GM12878 (cell line): ENCODE measurements around the gene TBRG4. TPM values are rescaled to one million over a fixed set of nuclear protein-coding genes. Genes with fewer than 3 reads are reported as not detected.

ENCODE experiments used
- ATAC-seq: fragments of 200-7000 bp; cut with Tn5 transposase; 3 replicates; pipeline ENCODE4 v1.9.1; 2020; ENCODE audit warnings: mild to moderate bottlenecking, moderate library complexity
- Bru-seq: library from RNA; stranded (reverse); fragments of 400-500 nt; gene quantifications from one replicate; lab custom pipeline; 2021; lab: Mats Ljungman, UMichigan
- BruChase-seq, 2 experiments: library from RNA; stranded (reverse); fragments of 400-500 nt; gene quantifications; one replicate each; lab custom pipeline; 2021; lab: Mats Ljungman, UMichigan
- BruUV-seq: library from RNA; stranded (reverse); fragments of 400-500 nt; replicated peaks from 2 replicates; lab custom pipeline; 2021; lab: Mats Ljungman, UMichigan
- CTCF ChIA-PET: fragments of 300-600 bp; sonication (Branson Sonifier 250); formaldehyde crosslinking; extraction: SDS; loops from one replicate; lab custom pipeline; 2021; ENCODE audit warnings: inconsistent platforms; lab: Yijun Ruan, JAX
- POLR2A ChIA-PET: fragments of 350-600 bp; formaldehyde crosslinking; extraction: SDS; loops from one replicate; lab custom pipeline; 2021; ENCODE audit warnings: inconsistent platforms; lab: Charles Lee
- RAD21 ChIA-PET: fragments of 300-600 bp; sonication (Branson Sonifier 250); formaldehyde crosslinking; loops from one replicate; lab custom pipeline; 2023; ENCODE audit warnings: antibody characterized with exemption; ENCODE audit not compliant: unreplicated experiment; lab: Charles Lee
- SMC1A ChIA-PET: fragments of 300-600 bp; sonication (Branson Sonifier 250); formaldehyde crosslinking; loops from one replicate; lab custom pipeline; 2023; ENCODE audit not compliant: unreplicated experiment, uncharacterized antibody; lab: Charles Lee
- DNase-seq: peaks from one replicate; pipeline ENCODE4 v3.0.0-alpha.2; 2011; ENCODE audit warnings: low read depth, low spot score
- FAIRE-seq: peaks from 3 replicates; lab custom pipeline; 2011; peaks lifted over from hg19 to GRCh38; lab: Jason Lieb, UNC
- H2AFZ ChIP-seq: 2 replicates; pipeline ENCODE4 v1.6.0; 2011; ENCODE audit warnings: low read depth, low read length, control low read depth; ENCODE audit not compliant: control insufficient read depth
- H3K27ac ChIP-seq: 2 replicates; pipeline ENCODE4 v1.5.1; 2011; ENCODE audit warnings: control low read depth; ENCODE audit not compliant: control insufficient read depth, insufficient read depth
- H3K27me3 ChIP-seq, 2 experiments: replicated peaks in 1 of 2; 2 replicates each; pipeline versions ENCODE4 v1.6.0 to v1.6.1; 2011; ENCODE audit warnings: low read length in 1 of 2; ENCODE audit not compliant: control insufficient read depth in 2 of 2, insufficient read depth in 2 of 2
- H3K36me3 ChIP-seq, 2 experiments: 2 replicates each; pipeline ENCODE4 v1.5.1; 2011; ENCODE audit warnings: low read length in 1 of 2; ENCODE audit not compliant: control insufficient read depth in 2 of 2, insufficient read depth in 2 of 2
- H3K4me1 ChIP-seq: 2 replicates; pipeline ENCODE4 v1.6.1; 2011; ENCODE audit warnings: mild to moderate bottlenecking, low read length, moderate library complexity, mixed read lengths; ENCODE audit not compliant: control insufficient read depth, insufficient read depth
- H3K4me2 ChIP-seq: 2 replicates; pipeline ENCODE4 v1.6.0; 2011; ENCODE audit warnings: control low read depth; ENCODE audit not compliant: control insufficient read depth, insufficient read depth
- H3K4me3 ChIP-seq: fragments of 200-600 bp; sonication (generic); 2 replicates; pipeline ENCODE4 v1.5.1; 2016
- H3K79me2 ChIP-seq: 2 replicates; pipeline ENCODE4 v1.6.0; 2011; ENCODE audit warnings: low read length; ENCODE audit not compliant: control insufficient read depth, insufficient read depth
- H3K9ac ChIP-seq: 2 replicates; pipeline ENCODE4 v1.8.0; 2011; ENCODE audit warnings: low read length, control low read depth, mixed read lengths; ENCODE audit not compliant: control insufficient read depth, insufficient read depth
- H3K9me3 ChIP-seq: replicated peaks from 3 replicates; pipeline ENCODE4 v1.5.1; 2011; ENCODE audit warnings: mild to moderate bottlenecking, low read length; ENCODE audit not compliant: control insufficient read depth, insufficient read depth
- H4K20me1 ChIP-seq: 2 replicates; pipeline ENCODE4 v1.6.0; 2011; ENCODE audit not compliant: control insufficient read depth, insufficient read depth
- CEBPZ ChIP-seq: fragments of 150-350 bp; IDR thresholded peaks from 2 replicates; pipeline ENCODE4 v1.6.1; 2016; ENCODE audit warnings: low read depth, low read length
- HSF1 ChIP-seq: fragments of 150-350 bp; IDR thresholded peaks from 2 replicates; pipeline ENCODE4 v1.6.1; 2014; ENCODE audit warnings: mild to moderate bottlenecking, low read depth, low read length
- LARP7 ChIP-seq: fragments of 450-650 bp; IDR thresholded peaks from 2 replicates; pipeline ENCODE4 v1.6.1; 2017; ENCODE audit warnings: mild to moderate bottlenecking
- ZBTB40 ChIP-seq: fragments of 450-650 bp; IDR thresholded peaks from 2 replicates; pipeline ENCODE4 v1.6.1; 2016; ENCODE audit warnings: mild to moderate bottlenecking, moderate library complexity, borderline replicate concordance
- WGBS: methylation state at CpG from one replicate; pipeline ENCODE4 v1.1.6; 2016; ENCODE audit warnings: low lambda C conversion rate; ENCODE audit not compliant: insufficient replicate concordance, insufficient coverage; ENCODE audit errors: missing lambda C conversion rate; 5-methylcytosine and 5-hydroxymethylcytosine counted together
- in situ Hi-C: fragments of 300-500 bp; cut with MboI; formaldehyde crosslinking; loops from 9 replicates; pipeline ENCODE4 v1.14.3; 2018; ENCODE audit warnings: mixed read lengths
- intact Hi-C: fragments of 100-400 bp; cut with micrococcal nuclease; formaldehyde crosslinking; loops from one replicate; pipeline ENCODE4 v1.14.2; 2022; ENCODE audit not compliant: unreplicated experiment
- long read RNA-seq, 2 experiments: library from polyadenylated mRNA; unstranded; transcript quantifications; one replicate each; pipeline ENCODE4 v2.0.0, GENCODE V29; 2019 to 2020
- polyA minus RNA-seq, 3 experiments: library from RNA; depleted of rRNA, polyadenylated mRNA; stranded (reverse); fragments of >200 nt; gene quantifications; 2 replicates each; pipeline ENCODE4 v1.2.3, GENCODE V29; 2011
- polyA plus RNA-seq, 11 experiments: library from polyadenylated mRNA; depleted of rRNA in 4 of 11; unstranded in 6 of 11; stranded (reverse) in 5 of 11; fragments of >200 nt; fragmentation: Nextera tagmentation in 4 of 11; fragmentation: Illumina TruSeq in 1 of 11; extraction: Ambion mirVana in 4 of 11; extraction: Trizol in 1 of 11; gene quantifications; 1 replicate in 1 of 11; 2 replicates in 10 of 11; pipeline versions ENCODE4 v1.2.1 to v1.2.3, GENCODE V29; 2011 to 2016; ENCODE audit warnings: inconsistent platforms in 2 of 11, missing spikeins in 2 of 11, low read depth in 1 of 11
- total RNA-seq, 4 experiments: library from RNA; depleted of rRNA in 3 of 4; stranded (reverse); fragments of >200 nt in 3 of 4; fragmentation: Illumina TruSeq in 1 of 4; extraction: Trizol in 1 of 4; gene quantifications; 2 replicates each; pipeline versions ENCODE4 v1.2.1 to v1.2.3, GENCODE V29; 2013 to 2021

Gene TBRG4
- total RNA-seq (2013; cell fraction: nucleolus; rRNA removed) = 249 and 291 TPM in 2 replicates
- 124 and 128 TPM in 2 replicates for total RNA-seq (2014; rRNA removed)
- 54.5 and 59.6 TPM in 2 replicates for total RNA-seq (2014; rRNA removed; fragmentation: Illumina TruSeq; extraction: Trizol)
- 109 and 117 TPM in 2 replicates for total RNA-seq (2021)
- 60.7 TPM for polyA plus RNA-seq (2011; ENCODE audit: low read depth)
- polyA plus RNA-seq (2011; rRNA removed) = 79.4 and 126 TPM in 2 replicates
- 124 and 201 TPM in 2 replicates for polyA plus RNA-seq (2011; cell fraction: cytosol; rRNA removed)
- polyA plus RNA-seq (2011; cell fraction: nucleus; rRNA removed) = 523 and 538 TPM in 2 replicates
- 68.8 and 75.2 TPM in 2 replicates for polyA plus RNA-seq (2012)
- polyA plus RNA-seq (2014; fragmentation: Illumina TruSeq; extraction: Trizol) = 58.8 and 119 TPM in 2 replicates
- polyA plus RNA-seq (2014; fragmentation: Nextera tagmentation; extraction: Ambion mirVana) = 10 to 100 TPM in 1 of 2 experiments, 1 to 10 TPM in 1; 8.4 to 13.3 TPM
- 104 and 111 TPM in 2 replicates for polyA plus RNA-seq (2014; rRNA removed)
- 100 to 1,000 TPM; 124 to 130 TPM for polyA plus RNA-seq (2016; fragmentation: Nextera tagmentation; extraction: Ambion mirVana)
- 145 and 219 TPM in 2 replicates for polyA minus RNA-seq (2011; rRNA and poly(A)+ RNA removed)
- polyA minus RNA-seq (2011; cell fraction: cytosol; rRNA and poly(A)+ RNA removed) = 56.4 and 73.5 TPM in 2 replicates
- 184 and 261 TPM in 2 replicates for polyA minus RNA-seq (2011; cell fraction: nucleus; rRNA and poly(A)+ RNA removed)
- percentile 90 among the genes with signal in this experiment for Bru-seq, nascent RNA
- BruChase-seq, experiment 1, labeled RNA remaining after a 6-hour chase = percentile 85 among the genes with signal in this experiment
- BruChase-seq, experiment 2, labeled RNA remaining after a 2-hour chase = percentile 81 among the genes with signal in this experiment
- long read RNA-seq, experiment 1, transcript TBRG4-201 (11 exons, 2,243 nt) = major isoform, 67 of 121 reads
- long read RNA-seq, experiment 1, partial matches to known transcripts = 7 of 121 reads
- long read RNA-seq, experiment 1, other reads (novel, unspliced or antisense) = 42 of 121 reads
- long read RNA-seq, experiment 2, transcript TBRG4-201 (11 exons, 2,243 nt) = major isoform, 90 of 151 reads
- long read RNA-seq, experiment 2, partial matches to known transcripts = 10 of 151 reads
- long read RNA-seq, experiment 2, other reads (novel, unspliced or antisense) = 42 of 151 reads

- SMC1A ChIA-PET = interaction anchor here (0.6 to 7.1 kb wide), 11 partner anchors 12 to 421 kb away, joined by 3 to 61 read pairs (median 5); partner anchors contain the start of gene CCM2
- H2AFZ ChIP-seq = peak within 1 kb of the TSS; percentile 91
- WGBS = 1% methylated on average over 64 of the region's 64 CpGs
- peaks cover 3% of the 10 kb centered on the region for H4K20me1 ChIP-seq
- H3K36me3 ChIP-seq = peaks cover 12 to 16% of the 10 kb centered on the region in 2 experiments
- TSS peak; percentile 99 for BruUV-seq
- peak within 1 kb of the TSS; percentile 80 for H3K4me2 ChIP-seq
- in situ Hi-C loops (no loop called here), intact Hi-C loops (loop anchor here (1.0 to 5.0 kb wide), 4 partner anchors 84 to 264 kb away; partner anchors contain the start of genes CCM2, H2AZ2 and MYO1G)
- H3K4me1 ChIP-seq = peaks cover 7% of the 10 kb centered on the region
- ATAC-seq = peak; percentile 94
- peak within 1 kb of the TSS; percentile 80 for H3K9ac ChIP-seq
- peak within 1 kb of the TSS; percentile 90 for H3K4me3 ChIP-seq
- H3K27ac ChIP-seq = peak within 1 kb of the TSS; percentile 83
- H3K79me2 ChIP-seq = peaks cover 47% of the 10 kb centered on the region
- CTCF ChIA-PET = interaction anchor here (0.9 to 5.9 kb wide), 8 partner anchors 24 to 230 kb away, joined by 3 to 39 read pairs (median 6); partner anchors contain the start of genes CCM2 and MYO1G
- DNase-seq = peak; percentile 85
- POLR2A ChIA-PET = interaction anchor here (0.7 to 1.3 kb wide), 7 partner anchors 111 to 227 kb away, joined by 3 to 9 read pairs (median 4); partner anchors contain the start of gene PURB
- RAD21 ChIA-PET = interaction anchor here (0.8 to 4.4 kb wide), 11 partner anchors 24 to 262 kb away, joined by 3 to 20 read pairs (median 3); no protein-coding TSS in a partner anchor
- no peaks in the 10 kb centered on the region for H3K9me3 ChIP-seq
- H3K27me3 ChIP-seq = no peaks in the 10 kb centered on the region
- FAIRE-seq = peak; percentile 83
- no peak for TF ChIP-seq CEBPZ
- peak; percentile 90 for TF ChIP-seq LARP7
- TF ChIP-seq ZBTB40 = peak; percentile 91
- TF ChIP-seq HSF1 = no peak
Observed at GRCh38 chr7:45111298-45112223, at the start of gene TBRG4. Gene TBRG4 (minus strand): TSS chr7:45111697. CDS start chr7:45109237, 2,460 bp downstream.
